G401 (cell line): Measurements from ENCODE around the gene CAPN9. TPM values are rescaled to one million over a fixed set of nuclear protein-coding genes. Genes with fewer than 3 reads are reported as not detected.
"Not testable (repeated sequence)": the region's sequence is repeated elsewhere in the genome, so short reads cannot be mapped to it uniquely, and the experiment has no call there.

Experiments used
- DNase-seq: peaks from one replicate; pipeline ENCODE4 v3.0.0-alpha.2; 2015; ENCODE audit warnings: low spot score
- in situ Hi-C: cut with HindIII; loops from 2 replicates; pipeline ENCODE4 v1.10.0; 2016; ENCODE audit warnings: low sequenced_read_pairs, mixed read lengths
- total RNA-seq: library from RNA; depleted of rRNA; stranded (reverse); fragments of >200 nt; shearing (Covaris generic); gene quantifications from 2 replicates; pipeline ENCODE4 v1.2.3, GENCODE V29; 2014

CAPN9 gene
- total RNA-seq, 1 experiment from 2014 or later, result 0.20 TPM

DNA sequence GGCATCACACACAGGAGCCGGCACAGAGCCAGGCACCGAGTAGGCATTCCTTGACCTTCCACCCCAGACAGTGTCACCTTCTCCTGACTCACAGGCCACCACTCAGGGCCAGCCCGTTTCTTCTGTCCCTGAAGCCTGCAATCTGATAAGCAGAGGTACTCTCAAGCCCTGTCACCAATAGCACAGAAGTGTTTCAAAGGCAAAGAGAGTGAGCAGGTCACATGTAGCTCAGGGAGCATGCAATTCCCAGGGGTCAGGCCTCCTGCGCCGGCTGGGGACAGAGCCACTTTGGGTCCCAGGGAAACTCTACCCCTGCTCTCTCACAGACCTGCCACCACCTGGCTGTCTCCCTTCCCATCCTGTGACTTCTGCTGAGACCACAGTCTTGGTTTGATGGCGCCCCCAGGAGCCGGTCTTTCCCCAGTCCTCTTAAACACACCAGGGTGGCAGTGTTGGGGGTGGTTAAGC lies 13.2 kb downstream of the CAPN9 start:
- no peak for DNase-seq
- in situ Hi-C loops, result no loop called here

DNA sequence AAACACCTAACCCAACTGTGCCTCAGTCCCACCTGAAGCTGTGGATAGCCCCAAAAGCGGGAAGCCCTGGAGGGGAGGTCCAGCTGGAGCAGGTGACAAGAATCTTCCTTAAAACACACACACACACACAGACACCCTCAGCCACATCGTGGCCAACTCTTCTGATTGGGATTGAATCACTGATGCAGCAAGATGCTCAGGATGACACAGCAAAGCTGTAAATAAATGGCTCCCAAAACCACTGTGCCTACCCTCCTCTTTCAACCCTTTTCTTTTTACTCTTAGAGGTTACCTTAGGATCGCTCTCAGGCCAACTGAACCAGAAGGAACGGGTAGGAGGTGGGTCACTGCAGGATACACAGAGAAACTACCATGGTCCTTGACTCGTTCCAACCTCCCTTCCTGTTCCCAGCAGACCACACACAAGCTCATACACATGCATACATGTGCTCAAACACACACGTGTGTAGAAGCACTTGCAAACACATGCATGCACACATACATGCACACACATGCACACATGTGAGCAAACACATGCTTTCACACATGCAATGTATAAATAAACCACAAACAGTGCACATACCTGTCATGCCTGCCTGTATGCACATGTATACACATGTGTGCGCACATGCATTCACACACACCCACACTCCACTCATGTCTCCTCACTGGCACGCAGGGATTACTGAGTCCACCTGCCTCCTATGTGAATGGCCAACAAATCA lies 14.4 kb downstream of the CAPN9 start:
- DNase-seq, result no peak
- in situ Hi-C loops, result no loop called here

DNA sequence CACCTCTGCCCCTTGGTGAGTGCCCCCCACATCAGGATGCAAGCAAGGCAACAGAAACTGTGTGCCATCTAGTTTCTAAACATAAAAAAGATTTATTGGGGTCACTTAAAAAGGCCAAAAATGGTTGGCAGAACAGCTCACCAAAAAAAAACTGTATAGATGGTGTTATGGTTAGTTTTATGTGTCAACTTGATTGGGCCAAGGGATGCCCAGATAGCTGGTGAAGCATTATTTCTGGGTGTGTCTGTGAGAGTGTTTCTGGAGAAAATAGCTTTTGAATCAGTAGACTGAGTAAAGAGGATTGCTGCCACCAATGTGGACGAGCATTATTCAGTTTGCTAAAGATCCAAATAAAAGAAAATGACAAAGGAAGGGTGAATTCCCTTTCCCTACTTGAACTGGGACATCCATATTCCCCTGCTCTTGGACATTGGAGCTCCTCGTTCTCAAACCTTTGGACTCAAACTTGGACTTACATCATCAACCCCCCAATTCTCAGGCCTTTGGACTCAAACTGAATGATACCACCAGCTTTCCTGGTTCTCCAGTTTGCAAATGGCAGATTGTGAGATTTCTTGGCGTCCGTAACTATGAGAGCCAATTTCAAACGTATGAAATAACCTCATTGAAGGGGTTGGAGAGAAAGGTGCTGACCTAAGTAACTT lies 16.9 kb downstream of the CAPN9 start:
- in situ Hi-C loops, result no loop called here
- no peak for DNase-seq

DNA sequence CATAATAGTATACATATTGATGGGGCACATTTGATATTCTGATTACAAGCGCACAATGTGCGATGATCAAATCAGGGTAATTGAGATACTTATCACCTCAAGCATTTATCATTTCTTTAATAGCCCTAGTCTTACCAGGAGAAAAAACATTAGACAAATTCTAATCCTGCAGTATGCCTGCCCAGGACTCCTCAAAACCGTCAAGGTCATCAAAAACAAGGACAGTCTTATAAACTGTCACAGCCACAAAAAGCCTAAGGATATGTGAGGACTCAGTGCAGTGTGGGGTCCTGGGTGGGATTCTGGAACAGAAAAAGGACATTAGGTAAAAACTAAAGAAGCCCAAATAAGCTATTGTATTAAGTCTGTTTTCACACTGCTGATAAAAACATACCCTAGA lies 19.1 kb downstream of the CAPN9 start:
- no peak for DNase-seq
- in situ Hi-C loops, result no loop called here

DNA sequence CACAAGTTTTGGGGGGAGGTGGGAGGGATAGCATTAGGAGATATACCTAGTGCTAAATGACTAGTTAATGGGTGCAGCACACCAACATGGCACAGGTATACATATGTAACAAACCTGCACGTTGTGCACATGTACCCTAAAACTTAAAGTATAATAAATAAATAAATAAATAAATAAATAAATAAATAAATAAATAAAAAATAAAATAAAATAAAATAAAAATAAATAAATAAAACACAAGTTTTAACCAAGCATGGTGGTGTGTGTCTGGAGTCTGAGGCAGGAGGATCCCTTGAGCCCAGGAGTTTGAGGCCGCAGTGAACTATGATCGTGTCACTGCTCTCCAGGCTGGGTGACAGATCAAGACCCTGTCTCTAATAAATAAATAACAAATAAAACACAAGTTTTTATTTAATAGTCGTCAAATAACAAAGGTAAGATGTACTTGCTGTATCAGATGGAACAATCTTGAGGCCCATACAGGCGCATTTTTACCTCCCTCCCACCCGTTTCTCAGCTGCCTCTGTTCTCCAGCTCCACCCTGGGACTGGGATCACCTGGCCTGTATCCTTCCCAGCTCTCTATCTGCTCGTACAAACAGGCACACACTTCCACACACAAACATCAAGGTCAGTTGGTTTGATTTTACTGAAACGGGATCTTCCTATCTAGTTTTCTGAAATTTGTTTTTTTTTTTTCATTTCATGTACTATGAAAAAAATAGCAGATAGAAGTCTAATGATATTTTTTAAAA lies 20.8 kb downstream of the CAPN9 start:
- DNase-seq, in situ Hi-C loops: not testable (repeated sequence)

DNA sequence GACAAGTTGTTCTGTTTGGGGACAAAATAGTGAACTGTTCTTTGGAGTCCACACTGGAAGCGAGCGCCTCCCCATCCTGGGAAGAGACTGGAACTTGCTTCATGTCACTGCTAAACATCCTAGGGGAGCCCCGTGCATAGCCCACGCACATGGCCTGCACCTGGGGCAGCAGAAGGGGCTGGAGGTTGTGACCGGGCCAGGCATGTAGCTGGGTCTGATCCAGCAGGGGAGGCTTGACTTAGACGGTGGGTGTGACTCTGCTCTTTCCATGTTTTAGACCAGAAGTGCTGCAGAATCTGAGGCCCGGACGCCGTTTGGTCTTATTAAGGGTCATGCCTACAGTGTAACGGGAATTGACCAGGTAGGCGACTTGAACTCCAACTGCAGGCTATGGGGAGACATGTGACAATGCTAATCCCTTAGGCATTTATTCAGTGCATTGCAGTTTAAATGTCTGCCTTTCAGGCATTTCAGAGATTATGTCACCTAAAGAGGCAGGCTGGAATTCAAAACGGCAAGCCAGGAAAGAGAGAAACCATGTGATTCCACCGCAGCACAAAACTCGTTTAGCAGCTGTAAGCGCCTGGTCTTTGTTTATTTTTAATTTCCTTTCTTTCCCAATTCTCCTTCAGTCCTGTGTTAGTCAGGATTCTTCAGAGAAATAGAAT lies 21.8 kb downstream of the CAPN9 start:
- in situ Hi-C loops, result no loop called here
- no peak for DNase-seq

DNA sequence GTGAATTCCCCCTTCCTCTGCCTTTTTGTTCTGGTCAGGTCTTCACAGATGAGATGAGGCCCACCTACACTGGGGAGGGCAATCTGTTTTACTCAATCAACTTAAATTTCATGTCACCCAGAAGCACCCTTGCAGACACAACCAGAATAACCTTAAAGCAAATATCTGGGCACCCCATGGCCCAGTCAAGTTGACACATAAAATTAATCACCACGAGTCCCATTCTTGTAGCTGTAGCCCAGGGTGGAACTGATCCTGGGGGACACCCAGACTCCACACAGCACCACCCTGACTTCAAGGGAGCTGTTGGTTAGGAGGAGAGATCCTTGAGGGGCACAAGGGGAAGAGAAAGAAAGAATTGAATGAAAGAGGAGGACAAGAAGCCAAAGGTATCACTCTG lies 23.1 kb downstream of the CAPN9 start:
- DNase-seq, result no peak
- in situ Hi-C loops, result no loop called here

DNA sequence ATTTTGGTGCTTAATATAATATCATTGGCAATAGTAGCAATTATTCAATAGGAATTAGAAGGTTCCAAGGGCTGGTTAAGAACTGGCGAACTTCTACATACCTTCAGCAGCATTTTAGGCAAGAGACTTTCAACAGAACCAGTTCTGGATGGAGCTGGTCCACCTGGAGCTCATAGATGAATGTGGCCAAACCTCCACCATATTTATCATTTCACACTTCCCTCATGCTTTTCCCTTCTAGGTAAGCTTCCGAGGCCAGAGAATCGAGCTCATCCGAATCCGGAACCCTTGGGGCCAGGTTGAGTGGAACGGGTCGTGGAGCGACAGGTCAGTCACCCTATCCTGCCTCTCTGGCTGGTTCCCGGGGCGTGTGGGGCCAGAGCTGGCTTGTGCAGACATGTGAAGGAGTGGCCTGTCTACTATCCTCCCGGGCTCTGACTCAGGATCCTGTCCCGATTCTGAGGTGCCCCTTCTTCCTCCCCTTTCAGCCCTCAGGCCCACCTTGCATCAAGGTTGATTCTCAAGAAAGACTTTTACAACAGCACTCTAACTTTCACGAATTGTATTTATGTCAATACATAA lies 24.7 kb downstream of the CAPN9 start:
- in situ Hi-C loops, result no loop called here
- DNase-seq, result no peak

DNA sequence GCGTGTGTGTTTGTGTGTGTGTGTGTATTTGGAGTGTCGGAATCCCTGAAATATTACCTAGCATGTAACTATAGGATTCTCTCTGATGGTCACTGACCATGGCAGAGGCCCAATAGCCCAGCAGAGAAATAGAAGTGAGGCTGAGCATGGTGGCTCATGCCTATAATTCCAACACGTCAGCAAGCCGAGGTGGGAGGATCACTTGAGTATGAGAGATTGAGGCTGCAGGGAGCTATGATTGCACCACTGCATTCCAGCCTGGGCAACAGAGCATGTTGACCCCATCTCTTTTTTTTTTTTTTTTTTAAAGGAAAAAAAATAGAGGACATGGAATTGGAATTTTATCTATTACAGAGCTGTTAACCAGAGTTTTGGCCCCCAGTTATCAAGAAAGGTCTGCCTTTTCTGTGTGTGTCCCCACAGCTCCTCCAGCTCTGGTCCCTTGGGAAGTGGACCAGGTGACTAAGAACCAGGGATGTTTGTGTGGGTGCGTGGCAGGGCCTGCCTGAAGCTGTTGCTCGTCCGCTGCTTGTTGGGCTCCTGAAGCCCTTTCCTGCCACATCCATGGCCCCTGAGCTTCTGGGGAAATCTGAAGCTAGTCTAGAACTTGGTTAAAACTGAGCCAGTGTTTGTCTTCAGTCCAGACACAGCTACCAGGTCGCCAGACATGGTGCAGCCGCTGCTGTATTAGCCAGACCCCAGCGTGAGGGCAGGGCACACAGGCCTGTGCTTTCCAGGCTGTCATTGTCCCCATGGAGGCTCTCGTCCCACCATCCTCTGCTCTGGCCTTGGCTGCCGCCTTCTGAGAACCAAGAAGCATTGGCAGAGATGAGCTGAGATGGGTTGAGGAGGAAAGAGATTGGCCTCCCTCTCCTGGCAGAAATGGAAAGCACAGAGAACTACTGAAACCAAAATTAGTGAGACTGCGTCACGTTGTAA lies 25.5 kb downstream of the CAPN9 start:
- peak; percentile 93 for DNase-seq
- in situ Hi-C loops, result no loop called here

DNA sequence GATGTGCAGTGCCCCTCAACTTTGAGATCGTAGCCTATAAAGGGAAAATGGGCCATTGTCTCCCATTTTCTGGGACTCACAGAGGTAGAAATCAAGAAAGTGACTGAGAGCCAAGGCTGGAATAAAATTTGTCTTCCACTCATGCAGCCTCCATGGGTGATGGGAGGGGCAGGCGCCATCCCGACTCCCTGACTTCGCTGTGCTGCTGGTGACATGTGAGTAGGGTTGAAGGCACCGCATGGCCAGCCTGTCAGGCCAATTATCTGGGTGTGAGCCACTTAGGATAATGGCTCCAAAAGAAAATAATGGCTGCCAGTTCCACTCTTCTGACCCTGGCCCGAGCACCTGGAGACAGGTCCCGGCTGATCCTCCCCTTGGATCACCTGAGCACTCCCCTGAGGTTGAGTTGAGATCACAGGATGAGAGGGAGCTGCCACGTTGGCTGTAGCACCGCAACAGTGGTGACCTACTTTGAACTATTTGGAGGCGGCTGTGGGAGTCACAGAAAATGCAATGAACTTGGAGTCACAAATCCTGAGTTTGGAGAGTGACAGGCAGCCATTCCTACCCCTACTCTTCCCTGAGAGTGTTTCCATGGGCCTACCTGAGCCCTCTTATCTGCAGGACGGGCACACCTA lies 26.3 kb downstream of the CAPN9 start:
- DNase-seq, result no peak
- in situ Hi-C loops, result no loop called here

DNA sequence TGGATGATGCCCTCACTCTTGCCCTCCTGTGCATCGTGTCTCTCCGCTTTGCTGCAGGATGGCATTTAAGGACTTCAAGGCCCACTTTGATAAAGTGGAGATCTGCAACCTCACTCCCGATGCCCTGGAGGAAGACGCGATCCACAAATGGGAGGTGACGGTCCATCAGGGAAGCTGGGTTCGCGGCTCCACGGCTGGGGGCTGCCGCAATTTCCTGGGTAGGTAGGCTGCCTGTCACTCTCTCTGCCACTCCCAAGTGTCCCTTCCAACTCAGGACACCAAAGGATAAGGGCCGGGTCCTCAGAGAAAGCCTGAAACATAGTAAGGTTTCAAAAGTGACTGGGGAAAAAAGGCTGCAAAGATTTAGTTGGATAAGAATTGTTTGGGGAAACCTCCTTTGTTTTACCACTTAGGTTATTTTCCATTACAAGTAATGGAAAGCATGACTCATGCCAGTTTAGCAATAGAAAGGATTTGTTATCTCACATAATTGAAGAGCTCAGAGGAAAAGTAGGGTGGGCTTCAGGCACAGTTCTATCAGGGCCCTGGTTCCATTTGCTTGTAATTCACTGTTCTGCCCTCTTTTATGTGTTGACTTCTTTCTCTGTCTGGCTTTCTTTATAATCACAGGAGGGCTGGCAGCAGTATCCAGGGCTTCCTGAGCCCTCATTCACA lies 31.9 kb downstream of the CAPN9 start:
- in situ Hi-C loops, result no loop called here
- DNase-seq, result no peak

DNA sequence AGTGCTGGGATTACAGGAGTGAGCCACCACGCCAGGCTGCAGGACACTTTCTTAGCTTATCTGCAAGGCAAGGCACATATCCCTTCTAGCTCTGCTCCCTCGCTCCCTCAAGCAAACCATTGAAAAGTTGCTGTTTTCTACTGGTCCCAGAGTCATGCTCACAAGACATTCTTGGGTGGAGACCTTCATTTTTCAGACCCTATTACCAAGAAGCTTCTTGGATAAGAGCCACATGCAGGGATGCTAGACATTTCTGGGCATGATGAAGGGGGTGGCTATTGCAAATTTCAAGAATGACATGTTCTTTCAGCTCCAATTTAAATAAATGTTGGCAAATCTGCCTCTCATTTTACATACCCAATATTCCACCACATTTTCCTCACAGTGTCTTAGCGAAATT lies 33.9 kb downstream of the CAPN9 start:
- in situ Hi-C loops, result no loop called here
- DNase-seq, result no peak

DNA sequence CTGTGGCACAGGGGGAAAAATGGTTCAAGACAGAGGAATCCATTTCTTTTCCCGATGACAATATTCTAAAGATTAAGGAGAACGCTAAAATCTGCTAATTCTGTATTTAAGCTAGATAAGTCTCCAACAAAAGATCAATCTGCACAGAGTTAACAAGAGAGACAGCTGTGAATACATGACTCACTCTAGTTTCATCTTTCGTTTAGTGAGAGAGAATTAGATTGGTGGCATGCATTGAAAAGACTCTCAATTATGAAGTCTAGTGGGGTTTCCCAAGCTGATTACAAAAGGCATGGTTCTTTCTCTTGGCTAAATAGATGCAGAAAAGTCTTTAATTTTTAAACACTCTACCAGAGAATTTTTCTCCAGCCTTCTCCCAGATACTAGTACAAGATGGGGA lies 34.4 kb downstream of the CAPN9 start:
- in situ Hi-C loops, result no loop called here
- DNase-seq, result no peak

DNA sequence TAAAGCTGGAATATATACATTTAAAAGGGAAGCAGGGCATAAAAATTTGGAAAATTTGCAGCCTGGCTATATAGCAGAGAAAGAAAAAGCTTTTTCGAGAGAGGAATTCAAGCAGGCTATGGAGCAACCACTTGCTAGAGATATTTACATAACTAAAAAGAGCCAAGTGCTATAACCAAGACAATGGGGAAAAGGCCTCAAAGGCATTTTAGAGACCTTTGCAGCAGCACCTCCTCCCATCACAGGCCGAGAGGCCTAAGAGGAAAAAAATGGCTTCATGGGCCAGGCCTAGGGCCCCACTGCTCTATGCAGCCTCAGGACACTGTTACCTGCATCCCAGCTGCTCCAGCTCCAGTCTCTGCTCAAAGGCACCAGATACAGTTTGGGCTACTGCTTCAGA lies 37.0 kb downstream of the CAPN9 start:
- no peak for DNase-seq
- in situ Hi-C loops, result no loop called here

DNA sequence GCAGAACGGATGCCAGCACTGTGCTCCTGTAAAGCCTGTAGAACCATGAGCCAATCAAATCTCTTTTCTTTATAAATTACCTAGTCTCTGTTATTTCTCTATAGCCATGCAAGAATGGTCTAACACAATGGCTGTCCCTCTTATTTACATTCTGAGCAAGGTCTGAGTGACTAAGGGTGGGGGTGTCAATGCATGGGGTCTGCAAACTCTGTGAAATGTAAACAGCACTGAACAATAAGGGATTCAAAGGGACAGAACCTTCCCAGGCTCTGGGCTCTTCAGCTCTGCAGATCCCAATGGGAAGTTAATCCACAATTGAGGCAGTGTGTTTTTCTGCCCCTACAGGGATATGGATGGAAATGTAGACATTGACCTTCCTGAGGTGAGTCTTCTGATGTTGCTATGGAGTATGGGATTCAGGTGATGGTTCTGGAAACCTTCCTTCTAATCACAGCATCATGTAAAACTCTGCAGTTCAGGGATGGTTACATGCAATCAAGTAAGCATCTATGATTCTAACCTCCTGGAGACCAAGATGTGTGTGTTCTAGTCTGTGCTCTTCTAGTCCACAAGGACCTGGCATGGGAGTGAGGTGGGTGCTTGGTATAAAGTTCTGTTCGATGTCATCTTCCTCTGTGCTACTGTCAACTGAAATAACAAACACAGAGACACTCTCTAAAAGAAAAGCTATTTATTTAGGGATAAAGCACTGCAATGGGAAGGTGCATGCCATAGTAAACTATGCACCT lies 38.6 kb downstream of the CAPN9 start:
- in situ Hi-C loops, result no loop called here
- DNase-seq, result no peak

DNA sequence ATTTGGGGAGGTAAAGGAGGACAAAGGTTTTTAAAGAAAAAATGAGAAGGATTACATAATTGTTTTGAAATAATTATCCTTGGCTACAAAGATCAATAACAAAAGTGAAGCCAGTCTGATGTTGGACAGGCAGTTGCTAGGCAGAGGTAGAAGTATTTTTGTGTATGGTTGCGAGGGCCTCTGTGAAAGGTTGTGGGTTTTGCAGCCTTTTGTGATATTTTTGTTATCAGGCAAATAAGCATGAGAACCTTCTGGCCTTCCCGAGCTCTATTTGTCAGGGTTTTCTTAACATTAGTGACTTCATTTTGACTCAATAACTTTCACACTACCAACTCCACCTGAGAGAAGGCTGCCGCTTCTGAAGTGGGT lies 39.2 kb downstream of the CAPN9 start:
- in situ Hi-C loops, result no loop called here
- DNase-seq, result no peak

DNA sequence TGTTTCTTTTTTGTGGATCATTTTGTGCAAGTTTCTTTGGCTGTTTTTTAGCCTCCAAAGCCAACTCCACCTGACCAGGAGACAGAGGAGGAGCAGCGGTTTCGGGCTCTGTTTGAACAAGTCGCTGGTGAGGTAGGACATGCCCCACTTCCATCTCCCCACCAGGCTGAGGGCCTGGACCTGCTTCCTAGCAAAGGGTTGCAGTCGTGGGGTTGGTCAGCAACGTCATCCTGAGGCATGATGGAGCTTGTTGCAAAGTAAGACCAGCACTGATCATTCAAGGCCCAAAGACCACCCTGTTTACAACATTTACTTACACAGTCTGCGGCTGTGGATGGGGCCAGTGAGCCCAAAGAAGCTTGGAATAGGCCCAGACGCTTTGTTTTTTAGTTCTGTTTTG lies 40.3 kb downstream of the CAPN9 start:
- in situ Hi-C loops, result no loop called here
- DNase-seq, result no peak
